ENCODE results near the gene SNED1. TPM values are rescaled to one million over a fixed set of nuclear protein-coding genes. Genes with fewer than 3 reads are reported as not detected.

The SNED1 gene
- total and polyA plus RNA-seq, 9 of the 15 experiments (the other 6 are each of a cell fraction or from before 2014, with no cell fraction given): 0.03 to 0.07 (median 0.05) TPM; not detected in 5

DNA sequence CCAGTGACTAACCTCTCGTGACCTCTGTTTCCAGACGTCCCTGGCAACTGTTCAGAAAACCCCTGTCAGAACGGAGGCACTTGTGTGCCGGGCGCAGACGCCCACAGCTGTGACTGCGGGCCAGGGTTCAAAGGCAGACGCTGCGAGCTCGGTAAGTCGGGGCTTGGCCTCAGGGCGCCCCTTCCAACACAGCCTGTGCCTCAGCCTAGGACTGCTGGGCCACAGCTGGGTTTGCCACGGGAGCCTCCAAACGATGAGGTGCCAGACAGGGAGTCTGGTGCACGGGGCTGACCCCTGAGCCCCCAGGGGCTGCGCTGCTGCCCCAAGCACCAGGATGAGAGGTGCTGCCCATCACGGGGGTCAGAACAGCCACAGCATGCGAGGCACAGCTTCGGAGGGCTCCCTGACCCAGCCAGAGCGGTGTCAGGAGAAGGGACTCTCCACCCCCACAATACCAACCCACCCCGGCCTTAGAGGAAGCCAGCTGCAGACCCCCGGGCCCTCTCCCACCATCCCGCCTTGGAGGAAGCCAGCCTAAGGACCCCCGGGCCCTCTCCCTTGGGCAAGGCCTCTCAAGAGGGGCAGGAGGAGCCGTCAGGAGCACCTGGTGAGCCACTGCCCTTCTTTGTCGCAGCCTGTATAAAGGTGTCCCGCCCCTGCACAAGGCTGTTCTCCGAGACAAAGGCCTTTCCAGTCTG lies 83.4 kb downstream of the SNED1 start:
- Histone ChIP-seq H3K4me2 (ENCODE audit: insufficient read depth, low read length) (no peak overlapping the region), H3K9ac (ENCODE audit: insufficient read depth in 1 of 2, low read depth in 2 of 2, low read length in 2 of 2) (no peak overlapping the region), H4K20me1 (replicated peaks; ENCODE audit: control insufficient read depth, insufficient read depth, low read length) (no peaks in the 10 kb centered on the region), H2AFZ (ENCODE audit: low read depth, low read length) (no peak overlapping the region), H3K9me1 (ENCODE audit: control insufficient read depth, insufficient read depth, low read length) (no peaks in the 10 kb centered on the region), H3K4me3 (no peak overlapping the region), H3K27ac (ENCODE audit: extremely low read depth, low read depth, low read length) (no peak overlapping the region), H3K4me1 (replicated peaks in 1 of 2; ENCODE audit: control insufficient read depth in 2 of 2, insufficient read depth in 2 of 2, low read length in 2 of 2) (peaks cover 0 to 7% of the 10 kb centered on the region in 2 experiments; a peak in 2 of 5 replicates), H3K9me3 (replicated peaks; ENCODE audit: control insufficient read depth, insufficient read depth, low read depth, low read length) (no peaks in the 10 kb centered on the region), H3K36me3 (ENCODE audit: control insufficient read depth, insufficient read depth, low read length) (no peaks in the 10 kb centered on the region; the same call in 2 of the 3 replicates), H3K27me3 (ENCODE audit: control insufficient read depth in 2 of 2, insufficient read depth in 2 of 2, low read length in 2 of 2) (no peaks in the 10 kb centered on the region), H3K79me2 (ENCODE audit: control insufficient read depth, insufficient read depth, low read length) (no peaks in the 10 kb centered on the region)
- intact Hi-C loops (cut with micrococcal nuclease) (no loop called here), in situ Hi-C loops (cut with MboI) (no loop called here)
- FAIRE-seq: no peak
- POLR2A ChIA-PET: interaction anchor here (0.6 kb wide), 2 partner anchors 10 to 360 kb away, joined by 3 read pairs; no protein-coding TSS in a partner anchor
- CTCF ChIA-PET (ENCODE audit: low intra/inter-chr PET ratio): no interaction called here
- BruUV-seq (replicated peaks): no TSS peak
- 67% methylated on average over 9 of the region's 28 CpGs for WGBS (ENCODE audit: insufficient coverage, low coverage, missing lambda C conversion rate)
- DNase-seq (ENCODE audit: extremely low read depth in 1 of 4, low spot score in 3 of 4): no peak
- TF ChIP-seq SMAD2 (IDR thresholded peaks at IDR 0.05; ENCODE audit: low read depth, low read length): no peak
- TF ChIP-seq BCOR (IDR thresholded peaks at IDR 0.05): no peak
- TF ChIP-seq TCF3 (CRISPR knock-in tag; IDR thresholded peaks at IDR 0.05): no peak
- TF ChIP-seq POLR2G (IDR thresholded peaks at IDR 0.05; ENCODE audit: low read depth, low read length): 0 out of 2 replicates have a peak, but pooled peaks have one; percentile 37
- TF ChIP-seq ZNF239 (CRISPR knock-in tag; IDR thresholded peaks at IDR 0.05): no peak
- TF ChIP-seq RBBP5 (IDR thresholded peaks at IDR 0.05; ENCODE audit: borderline replicate concordance, insufficient read depth, low read length, poor library complexity, severe bottlenecking): no peak
- ATAC-seq: no peak
